Neural cell (in vitro differentiated cells): ENCODE data around the gene SOCS3.

Source experiments
- CTCF ChIP-seq: fragments of 450-650 bp; IDR thresholded peaks from 2 replicates; pipeline ENCODE4 v1.5.1; 2014; ENCODE audit warnings: antibody characterized with exemption, mild to moderate bottlenecking, moderate library complexity; ENCODE audit not compliant: poor library complexity, severe bottlenecking
- EP300 ChIP-seq: fragments of 450-650 bp; conservative IDR thresholded peaks from 2 replicates; pipeline ENCODE4 v1.6.1; 2014; ENCODE audit warnings: antibody characterized with exemption, mild to moderate bottlenecking, moderate library complexity; ENCODE audit not compliant: poor library complexity, severe bottlenecking
- EZH2 ChIP-seq: fragments of 200-600, 300-800 bp; shearing (Covaris generic), sonication (generic); IDR thresholded peaks from 2 replicates; pipeline ENCODE4 v1.6.1; 2014; ENCODE audit warnings: antibody characterized with exemption, low read length, borderline replicate concordance, mild to moderate bottlenecking; ENCODE audit not compliant: insufficient read depth, poor library complexity, severe bottlenecking
- MXI1 ChIP-seq: fragments of 450-650 bp; conservative IDR thresholded peaks from 2 replicates; pipeline ENCODE4 v1.6.1; 2014; ENCODE audit warnings: antibody characterized with exemption, mild to moderate bottlenecking; ENCODE audit not compliant: poor library complexity, severe bottlenecking
- POLR2AphosphoS5 ChIP-seq: IDR thresholded peaks from 2 replicates; pipeline ENCODE4 v1.6.1; 2012
- RAD21 ChIP-seq: fragments of 450-650 bp; conservative IDR thresholded peaks from 2 replicates; pipeline ENCODE4 v1.6.1; 2014; ENCODE audit warnings: antibody characterized with exemption, mild to moderate bottlenecking, moderate library complexity
- TAF1 ChIP-seq: IDR thresholded peaks from 2 replicates; pipeline ENCODE4 v1.6.1; 2012; ENCODE audit warnings: low read depth

- TF ChIP-seq MXI1 (no peak), CTCF (no peak), EZH2 (no peak), RAD21 (no peak), POLR2AphosphoS5 (no peak), TAF1 (no peak), EP300 (no peak)
These were observed 18.1 kb downstream of the SOCS3 start for GRCh38 chr17:78341559-78342448.
